ENCODE measurements around the gene SLCO1C1. TPM values are rescaled to one million over a fixed set of nuclear protein-coding genes. Genes with fewer than 3 reads are reported as not detected.

Gene SLCO1C1
- total RNA-seq = 1 to 10 TPM in 2 of 4 donors, under 1 TPM in 1, not detected in 1; 0.79 to 5.2 (median 4.0) TPM

DNA sequence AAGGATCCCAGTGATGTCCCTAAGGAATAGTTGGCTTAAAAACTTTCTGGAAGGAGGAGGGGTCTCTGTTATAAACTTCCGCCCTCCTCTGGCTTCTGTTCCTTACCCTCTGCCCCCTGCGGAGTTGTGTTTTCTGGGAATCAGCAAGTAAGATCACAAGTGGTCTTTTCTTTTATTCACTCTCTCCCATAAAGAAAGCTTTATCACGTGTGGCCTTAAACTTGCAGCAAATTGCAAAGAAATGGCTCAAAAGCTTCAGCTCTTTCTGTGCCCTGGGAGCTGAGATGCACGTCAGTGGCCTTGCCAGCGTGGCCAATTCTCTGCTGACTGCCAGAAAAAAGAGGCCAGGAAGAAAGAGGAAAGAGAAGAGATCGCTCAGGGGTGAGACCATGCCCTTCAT lies at the start of gene SLCO1C1:
Gene SLCO1C1, plus strand, starts transcription at position 101 of the 400 bp plus-strand sequence. CDS start 4,245 bp downstream, outside the sequence.
- no peaks in the 10 kb centered on the region for H3K4me1 ChIP-seq
- in situ Hi-C loops (cut with MboI; ENCODE audit: low pct_ligation_motif_present in 1 of 4, low pct_unique_long_range_greater_than_20kb in 1 of 4, low sequenced_read_pairs in 3 of 4) = no loop called here
- H3K27ac ChIP-seq = peak within 1 kb of the TSS in 1 of 4 donors; percentile 3
- no peaks in the 10 kb centered on the region for H3K36me3 ChIP-seq
- no peak within 1 kb of the TSS for H3K4me3 ChIP-seq
- WGBS, 2 donors (ENCODE audit: low coverage in 1 of 2) = 53 to 68% methylated on average over 5 to 6 of the region's 6 CpGs
- H3K27me3 ChIP-seq = no peaks in the 10 kb centered on the region
- no peak for DNase-seq
- no peaks in the 10 kb centered on the region for H3K9me3 ChIP-seq
- intact Hi-C loops (cut with DNase I; ENCODE audit: low total_unique reads) = no loop called here
- TF ChIP-seq CTCF (IDR thresholded peaks at IDR 0.05) = no peak
- no peak for TF ChIP-seq POLR2A (IDR thresholded peaks at IDR 0.05)
- no peak for TF ChIP-seq POLR2AphosphoS5 (IDR thresholded peaks at IDR 0.05)
- no peak for TF ChIP-seq EP300 (IDR thresholded peaks at IDR 0.05; ENCODE audit: low read depth)

DNA sequence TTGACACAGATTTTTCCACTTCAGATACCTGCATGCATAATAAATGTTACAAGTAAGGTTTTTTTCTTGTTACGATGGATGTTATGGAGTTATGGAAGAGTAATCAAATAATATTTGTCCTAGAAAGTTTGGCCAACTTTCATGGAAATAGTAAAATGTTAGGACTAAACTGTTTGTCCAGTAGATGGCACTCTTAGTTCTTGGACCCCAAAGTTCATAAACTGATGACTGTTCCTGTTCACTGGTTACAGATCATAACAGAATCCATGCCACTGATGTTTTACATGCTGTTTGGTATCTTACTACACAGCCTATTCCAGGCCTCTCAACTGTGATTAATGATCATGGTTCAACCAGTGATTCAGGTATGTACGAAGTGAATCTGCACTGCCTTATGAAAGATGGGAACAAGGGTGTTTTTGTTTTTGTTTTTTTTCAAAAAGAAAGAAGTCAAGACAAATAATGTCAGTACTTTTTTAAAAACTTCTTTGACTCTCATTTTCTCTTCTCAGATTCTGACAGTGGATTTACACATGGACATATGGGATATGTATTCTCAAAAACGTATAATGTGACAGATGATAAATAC lies 48.8 kb upstream of the SLCO1C1 start:
- no peaks in the 10 kb centered on the region for H3K4me1 ChIP-seq
- H3K36me3 ChIP-seq = peaks cover 0 to 31% (median 6%) of the 10 kb centered on the region in 4 donors
- no peak overlapping the region for H3K27ac ChIP-seq
- DNase-seq = no peak
- no peak overlapping the region for H3K4me3 ChIP-seq
- WGBS, 2 donors (ENCODE audit: low coverage in 1 of 2) = 46 to 59% methylated on average over 3 of the region's 3 CpGs
- in situ Hi-C loops (cut with MboI; ENCODE audit: low pct_ligation_motif_present in 1 of 4, low pct_unique_long_range_greater_than_20kb in 1 of 4, low sequenced_read_pairs in 3 of 4) = no loop called here
- H3K27me3 ChIP-seq = no peaks in the 10 kb centered on the region
- TF ChIP-seq POLR2A (IDR thresholded peaks at IDR 0.05) (no peak), CTCF (IDR thresholded peaks at IDR 0.05) (peak; percentile 30 to 42 (median 35))
- intact Hi-C loops (cut with DNase I; ENCODE audit: low total_unique reads) = no loop called here
- no peaks in the 10 kb centered on the region for H3K9me3 ChIP-seq

DNA sequence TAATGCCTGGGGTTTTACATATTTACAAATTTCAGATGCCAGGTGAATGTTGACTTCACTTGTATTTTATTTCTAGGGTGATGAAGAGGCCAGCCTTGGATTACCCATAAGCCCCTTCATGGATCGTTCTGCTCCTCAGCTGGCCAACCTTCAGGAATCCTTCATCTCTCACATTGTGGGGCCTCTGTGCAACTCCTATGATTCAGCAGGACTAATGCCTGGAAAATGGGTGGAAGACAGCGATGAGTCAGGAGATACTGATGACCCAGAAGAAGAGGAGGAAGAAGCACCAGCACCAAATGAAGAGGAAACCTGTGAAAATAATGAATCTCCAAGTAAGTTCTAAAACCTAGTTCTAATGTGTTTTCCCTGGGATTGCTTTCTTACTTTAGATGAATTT lies 41.3 kb upstream of the SLCO1C1 start:
- in situ Hi-C loops (cut with MboI; ENCODE audit: low pct_ligation_motif_present in 1 of 4, low pct_unique_long_range_greater_than_20kb in 1 of 4, low sequenced_read_pairs in 3 of 4) (no loop called here), intact Hi-C loops (cut with DNase I; ENCODE audit: low total_unique reads) (no loop called here)
- Histone ChIP-seq H3K27me3 (no peaks in the 10 kb centered on the region), H3K4me3 (no peak overlapping the region), H3K9me3 (no peaks in the 10 kb centered on the region), H3K4me1 (no peaks in the 10 kb centered on the region), H3K36me3 (peaks cover 0 to 46% (median 16%) of the 10 kb centered on the region in 4 donors), H3K27ac (no peak overlapping the region)
- no peak for TF ChIP-seq POLR2A (IDR thresholded peaks at IDR 0.05)
- no peak for TF ChIP-seq EP300 (IDR thresholded peaks at IDR 0.05; ENCODE audit: low read depth)
- TF ChIP-seq CTCF (IDR thresholded peaks at IDR 0.05) = no peak
- no peak for TF ChIP-seq POLR2AphosphoS5 (IDR thresholded peaks at IDR 0.05)
- DNase-seq = no peak
- 88% methylated on average over 2 of the region's 2 CpGs; no CpG with 5 or more reads in 1 of the 2 donors for WGBS, 2 donors (ENCODE audit: low coverage in 1 of 2)

DNA sequence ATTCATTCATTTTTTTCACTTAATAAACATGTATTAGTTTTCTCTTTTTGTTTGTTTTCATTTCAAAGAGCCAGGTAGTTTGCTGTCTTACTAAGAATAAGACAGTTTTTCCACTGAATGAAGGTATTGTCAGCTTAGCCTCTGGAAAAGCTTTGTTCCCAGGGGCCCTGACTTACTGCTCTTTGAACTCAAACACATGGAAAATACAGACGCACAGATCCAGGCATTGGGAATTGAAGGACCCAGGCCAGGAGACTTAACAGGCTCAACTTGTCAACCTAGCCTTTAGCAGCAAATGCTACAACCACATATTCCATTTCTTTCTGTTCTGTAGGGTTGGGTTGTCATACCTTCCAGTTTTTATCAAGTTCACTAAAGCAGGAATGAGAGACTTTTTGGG lies 38.5 kb upstream of the SLCO1C1 start:
- H3K9me3 ChIP-seq = peaks cover 10 to 19% of the 10 kb centered on the region in 2 donors
- H3K27me3 ChIP-seq = no peaks in the 10 kb centered on the region
- in situ Hi-C loops (cut with MboI; ENCODE audit: low pct_ligation_motif_present in 1 of 4, low pct_unique_long_range_greater_than_20kb in 1 of 4, low sequenced_read_pairs in 3 of 4) = no loop called here
- H3K36me3 ChIP-seq = peaks cover 0 to 57% (median 27%) of the 10 kb centered on the region in 4 donors
- H3K4me3 ChIP-seq = no peak overlapping the region
- DNase-seq = no peak
- H3K27ac ChIP-seq = no peak overlapping the region
- WGBS, 2 donors (ENCODE audit: low coverage in 1 of 2) = 33 to 67% methylated on average over 1 of the region's 1 CpG
- TF ChIP-seq EP300 (IDR thresholded peaks at IDR 0.05; ENCODE audit: low read depth) (no peak), POLR2AphosphoS5 (IDR thresholded peaks at IDR 0.05) (no peak), POLR2A (IDR thresholded peaks at IDR 0.05) (no peak), CTCF (IDR thresholded peaks at IDR 0.05) (no peak)
- no peaks in the 10 kb centered on the region for H3K4me1 ChIP-seq
- intact Hi-C loops (cut with DNase I; ENCODE audit: low total_unique reads) = no loop called here
